Smooth muscle cell (in vitro differentiated cells): Measurements from ENCODE around the gene MYOCD. TPM values are rescaled to one million over a fixed set of nuclear protein-coding genes. Genes with fewer than 3 reads are reported as not detected.
A peak's percentile ranks its signal among the peaks of the same experiment; 100 is the strongest.

ENCODE experiments used
- DNase-seq: peaks from one replicate; lab custom pipeline; 2025; ENCODE audit not compliant: unreplicated experiment; lab: John Stamatoyannopoulos, UW
- H2AFZ ChIP-seq: fragments of 200-600 bp; sonication (generic); 2 replicates; pipeline ENCODE4 v1.6.0; 2016; ENCODE audit warnings: antibody characterized with exemption, low read depth, mild to moderate bottlenecking
- H3F3A ChIP-seq: fragments of 200-600 bp; sonication (generic); 2 replicates; pipeline ENCODE4 v1.6.0; 2017; ENCODE audit warnings: antibody characterized with exemption, low read depth
- H3K27ac ChIP-seq: fragments of 200-600 bp; sonication (generic); 2 replicates; pipeline ENCODE4 v1.5.1; 2016; ENCODE audit warnings: low read depth, mild to moderate bottlenecking
- H3K27me3 ChIP-seq: fragments of 200-600 bp; sonication (generic); 2 replicates; pipeline ENCODE4 v1.6.1; 2016; ENCODE audit warnings: low read depth, mild to moderate bottlenecking
- H3K36me3 ChIP-seq: fragments of 200-600 bp; sonication (generic); 2 replicates; pipeline ENCODE4 v1.5.1; 2016; ENCODE audit warnings: low read depth
- H3K4me1 ChIP-seq: fragments of 200-600 bp; sonication (generic); 2 replicates; pipeline ENCODE4 v1.5.1; 2016; ENCODE audit warnings: low read depth
- H3K4me2 ChIP-seq: fragments of 200-600 bp; sonication (generic); 2 replicates; pipeline ENCODE4 v1.6.0; 2016; ENCODE audit warnings: mild to moderate bottlenecking
- H3K4me3 ChIP-seq: fragments of 200-600 bp; sonication (generic); 2 replicates; pipeline ENCODE4 v1.5.1; 2016; ENCODE audit warnings: mild to moderate bottlenecking
- H3K79me2 ChIP-seq: fragments of 200-600 bp; sonication (generic); 2 replicates; pipeline ENCODE4 v1.6.0; 2016; ENCODE audit warnings: low read depth, mild to moderate bottlenecking
- H3K9ac ChIP-seq: fragments of 200-600 bp; sonication (generic); 2 replicates; pipeline ENCODE4 v1.6.0; 2016; ENCODE audit warnings: low read depth
- H3K9me3 ChIP-seq: fragments of 200-600 bp; sonication (generic); replicated peaks from 2 replicates; pipeline ENCODE4 v1.5.1; 2016; ENCODE audit warnings: low read depth
- H4K20me1 ChIP-seq: fragments of 200-600 bp; sonication (generic); 2 replicates; pipeline ENCODE4 v1.6.0; 2016; ENCODE audit warnings: low read depth
- WGBS: methylation state at CpG from one replicate; pipeline ENCODE4 v1.1.7; 2016; ENCODE audit warnings: low lambda C conversion rate; 5-methylcytosine and 5-hydroxymethylcytosine counted together
- polyA plus RNA-seq: library from polyadenylated mRNA; unstranded; fragments of >200 nt; fragmentation: Nextera tagmentation; extraction: Ambion mirVana; gene quantifications from 2 replicates; pipeline ENCODE4 v1.2.1, GENCODE V29; 2016
- total RNA-seq: library from RNA; depleted of rRNA; stranded (reverse); fragments of >200 nt; gene quantifications from 2 replicates; pipeline ENCODE4 v1.2.3, GENCODE V29; 2014
- TF ChIP-seq, protein P1 (sequence below): fragments of 200-600 bp; sonication (generic); IDR thresholded peaks from 2 replicates; pipeline ENCODE4 v1.5.1; 2017; ENCODE audit warnings: borderline replicate concordance, mild to moderate bottlenecking, antibody characterized with exemption; ENCODE audit not compliant: insufficient read depth, poor library complexity, severe bottlenecking

The MYOCD gene
- total and polyA plus RNA-seq, 2 experiments from 2014 or later = 0.58 to 1.8 TPM

GRCh38 chr17:12756786-12757185, 91.1 kb downstream of the MYOCD start:
- Histone ChIP-seq H3K36me3 (no peaks in the 10 kb centered on the region), H4K20me1 (no peaks in the 10 kb centered on the region), H3K4me1 (no peaks in the 10 kb centered on the region), H2AFZ (no peak overlapping the region), H3K27me3 (no peaks in the 10 kb centered on the region), H3K4me3 (no peak overlapping the region), H3K79me2 (no peaks in the 10 kb centered on the region), H3K4me2 (no peak overlapping the region), H3K27ac (peak overlapping the region; percentile 0), H3K9ac (no peak overlapping the region), H3F3A (no peaks in the 10 kb centered on the region), H3K9me3 (no peaks in the 10 kb centered on the region)
- DNase-seq = no peak
- TF ChIP-seq, protein P1, sequence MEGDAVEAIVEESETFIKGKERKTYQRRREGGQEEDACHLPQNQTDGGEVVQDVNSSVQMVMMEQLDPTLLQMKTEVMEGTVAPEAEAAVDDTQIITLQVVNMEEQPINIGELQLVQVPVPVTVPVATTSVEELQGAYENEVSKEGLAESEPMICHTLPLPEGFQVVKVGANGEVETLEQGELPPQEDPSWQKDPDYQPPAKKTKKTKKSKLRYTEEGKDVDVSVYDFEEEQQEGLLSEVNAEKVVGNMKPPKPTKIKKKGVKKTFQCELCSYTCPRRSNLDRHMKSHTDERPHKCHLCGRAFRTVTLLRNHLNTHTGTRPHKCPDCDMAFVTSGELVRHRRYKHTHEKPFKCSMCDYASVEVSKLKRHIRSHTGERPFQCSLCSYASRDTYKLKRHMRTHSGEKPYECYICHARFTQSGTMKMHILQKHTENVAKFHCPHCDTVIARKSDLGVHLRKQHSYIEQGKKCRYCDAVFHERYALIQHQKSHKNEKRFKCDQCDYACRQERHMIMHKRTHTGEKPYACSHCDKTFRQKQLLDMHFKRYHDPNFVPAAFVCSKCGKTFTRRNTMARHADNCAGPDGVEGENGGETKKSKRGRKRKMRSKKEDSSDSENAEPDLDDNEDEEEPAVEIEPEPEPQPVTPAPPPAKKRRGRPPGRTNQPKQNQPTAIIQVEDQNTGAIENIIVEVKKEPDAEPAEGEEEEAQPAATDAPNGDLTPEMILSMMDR = no peak

- Histone ChIP-seq H3K27me3 (no peaks in the 10 kb centered on the region), H2AFZ (no peak overlapping the region), H3K79me2 (no peaks in the 10 kb centered on the region), H3K4me1 (no peaks in the 10 kb centered on the region), H3K9ac (no peak overlapping the region), H3K27ac (no peak overlapping the region), H3K4me3 (no peak overlapping the region), H3K36me3 (no peaks in the 10 kb centered on the region), H3F3A (no peaks in the 10 kb centered on the region), H4K20me1 (no peaks in the 10 kb centered on the region), H3K4me2 (no peak overlapping the region), H3K9me3 (no peaks in the 10 kb centered on the region)
- 46% methylated on average over 2 of the region's 2 CpGs for WGBS
- TF ChIP-seq, protein P1 = no peak
- DNase-seq = no peak
These were observed 93.4 kb downstream of the MYOCD start for GRCh38 chr17:12759090-12759489.

- Histone ChIP-seq H3K79me2 (no peaks in the 10 kb centered on the region), H3K9ac (no peak overlapping the region), H2AFZ (peak overlapping the region; percentile 3), H3F3A (peaks cover 6% of the 10 kb centered on the region), H3K4me2 (peak overlapping the region; percentile 9), H3K27ac (no peak overlapping the region), H3K9me3 (no peaks in the 10 kb centered on the region), H3K36me3 (no peaks in the 10 kb centered on the region), H3K4me3 (no peak overlapping the region), H3K4me1 (peaks cover 5% of the 10 kb centered on the region), H4K20me1 (no peaks in the 10 kb centered on the region), H3K27me3 (no peaks in the 10 kb centered on the region)
- no peak for DNase-seq
- 9% methylated on average over 6 of the region's 6 CpGs for WGBS
- TF ChIP-seq, protein P1 = no peak
These were observed 99.9 kb downstream of the MYOCD start for GRCh38 chr17:12765548-12765947.

- no peak overlapping the region for H3K4me2 ChIP-seq
- no peak overlapping the region for H2AFZ ChIP-seq
- H4K20me1 ChIP-seq = no peaks in the 10 kb centered on the region
- H3K27me3 ChIP-seq = peaks cover 11% of the 10 kb centered on the region
- H3K4me3 ChIP-seq = no peak overlapping the region
- H3K9ac ChIP-seq = no peak overlapping the region
- H3K9me3 ChIP-seq = no peaks in the 10 kb centered on the region
- H3K36me3 ChIP-seq = no peaks in the 10 kb centered on the region
- TF ChIP-seq, protein P1 = no peak
- no peaks in the 10 kb centered on the region for H3K79me2 ChIP-seq
- WGBS = 76% methylated on average over 4 of the region's 4 CpGs
- H3K27ac ChIP-seq = no peak overlapping the region
- peaks cover 5% of the 10 kb centered on the region for H3K4me1 ChIP-seq
- H3F3A ChIP-seq = peaks cover 6% of the 10 kb centered on the region
- no peak for DNase-seq
These were observed 102.6 kb downstream of the MYOCD start for GRCh38 chr17:12768255-12768654.
